Muscle layer of duodenum (tissue), 2 donors: Measurements from ENCODE around the gene SMIM38.

ENCODE experiments used
- H3K27ac ChIP-seq: one replicate; pipeline ENCODE4 v1.7.0; 2013; ENCODE audit warnings: mild to moderate bottlenecking, low read length
- H3K27me3 ChIP-seq: one replicate; pipeline ENCODE4 v1.7.0; 2013; ENCODE audit warnings: low read depth, mild to moderate bottlenecking, control low read depth, low read length
- H3K36me3 ChIP-seq, 2 donors: one replicate each; pipeline ENCODE4 v1.7.0; 2013; ENCODE audit warnings: low read length in 2 of 2, control low read depth in 1 of 2, mild to moderate bottlenecking in 1 of 2; ENCODE audit not compliant: insufficient read depth in 2 of 2, control insufficient read depth in 1 of 2
- H3K4me1 ChIP-seq, 2 donors: one replicate each; pipeline ENCODE4 v1.7.0; 2013; ENCODE audit warnings: low read length in 2 of 2, mild to moderate bottlenecking in 2 of 2, control low read depth in 1 of 2, moderate library complexity in 1 of 2; ENCODE audit not compliant: insufficient read depth in 2 of 2, control insufficient read depth in 1 of 2
- H3K4me3 ChIP-seq, 2 donors: one replicate each; pipeline ENCODE4 v1.7.0; 2013; ENCODE audit warnings: low read length in 2 of 2, low read depth in 1 of 2, mild to moderate bottlenecking in 1 of 2
- H3K9me3 ChIP-seq, 2 donors: one replicate each; pipeline ENCODE4 v1.7.0; 2013; ENCODE audit warnings: low read length in 2 of 2, control low read depth in 1 of 2, mild to moderate bottlenecking in 1 of 2; ENCODE audit not compliant: control insufficient read depth in 1 of 2
- donor health status: healthy.

Gene SMIM38

DNA sequence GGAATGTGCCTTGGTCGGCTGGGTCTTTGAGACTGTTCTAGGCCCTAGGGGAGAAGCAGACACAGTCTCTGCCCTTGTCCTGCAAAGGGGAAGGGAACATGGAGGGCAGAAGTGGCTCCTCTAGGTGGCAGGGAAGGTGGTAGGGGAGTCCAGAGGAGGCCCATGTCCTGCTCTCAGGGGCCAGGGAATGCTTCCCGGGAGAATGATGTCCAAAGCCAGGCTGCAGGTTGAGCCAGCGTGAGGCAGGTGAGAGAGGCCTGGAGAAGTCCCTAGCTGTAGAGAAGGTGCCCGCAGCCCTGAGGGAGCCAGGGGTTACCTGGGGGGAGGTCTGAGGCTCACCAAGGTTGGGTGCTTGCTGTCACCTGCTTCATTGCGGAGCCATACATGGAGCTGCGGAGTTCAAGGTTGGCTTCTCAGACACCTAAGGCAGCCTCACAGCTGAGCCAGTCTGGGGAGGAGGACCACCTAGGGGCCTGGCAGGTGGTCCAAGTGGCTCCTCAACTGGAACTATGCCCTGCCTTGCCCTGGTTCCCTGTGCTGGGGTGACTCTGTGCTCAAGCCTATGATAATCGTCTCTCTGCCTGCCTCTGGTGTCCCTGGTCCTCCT is 46.1 kb downstream of the SMIM38 start:
- no peak overlapping the region for H3K27ac ChIP-seq
- H3K4me3 ChIP-seq = no peak overlapping the region
- H3K4me1 ChIP-seq = no peaks in the 10 kb centered on the region
- H3K9me3 ChIP-seq = no peaks in the 10 kb centered on the region
- H3K27me3 ChIP-seq = no peaks in the 10 kb centered on the region
- no peaks in the 10 kb centered on the region for H3K36me3 ChIP-seq

GRCh38 chr11:69202511-69203221 is 46.9 kb downstream of the SMIM38 start:
- Histone ChIP-seq H3K4me3 (no peak overlapping the region), H3K27ac (no peak overlapping the region), H3K27me3 (no peaks in the 10 kb centered on the region)

GRCh38 chr11:69203381-69203780 is 47.6 kb downstream of the SMIM38 start:
- no peaks in the 10 kb centered on the region for H3K4me1 ChIP-seq
- peaks cover 0 to 3% of the 10 kb centered on the region in 2 donors for H3K9me3 ChIP-seq
- H3K27ac ChIP-seq = no peak overlapping the region
- H3K4me3 ChIP-seq = no peak overlapping the region
- H3K36me3 ChIP-seq = no peaks in the 10 kb centered on the region
- H3K27me3 ChIP-seq = no peaks in the 10 kb centered on the region

More at GRCh38 chr11:69202511-69203221, 46.9 kb downstream of the SMIM38 start:
- no peaks in the 10 kb centered on the region for H3K4me1 ChIP-seq
- no peaks in the 10 kb centered on the region for H3K36me3 ChIP-seq
- no peaks in the 10 kb centered on the region for H3K9me3 ChIP-seq

DNA sequence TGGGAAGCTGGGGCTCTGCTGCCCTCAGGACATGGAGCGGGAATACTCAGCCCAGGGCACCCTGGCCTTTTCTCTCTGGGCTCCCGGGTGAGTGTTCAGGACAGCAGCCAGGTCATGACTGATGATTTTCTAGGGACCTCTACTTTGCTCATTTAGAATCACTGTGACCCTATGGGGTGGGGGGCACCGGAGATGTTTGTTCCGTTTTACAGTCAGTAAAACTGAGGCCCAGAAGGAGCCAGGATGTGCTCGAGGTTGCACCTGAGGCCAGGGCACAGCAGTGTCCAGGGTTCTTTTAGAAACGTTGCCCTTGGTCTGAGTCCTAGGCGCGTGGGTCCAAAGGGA is 48.1 kb downstream of the SMIM38 start:
- Histone ChIP-seq H3K9me3 (peaks cover 0 to 4% of the 10 kb centered on the region in 2 donors), H3K36me3 (no peaks in the 10 kb centered on the region), H3K4me1 (no peaks in the 10 kb centered on the region), H3K27ac (no peak overlapping the region), H3K4me3 (no peak overlapping the region), H3K27me3 (no peaks in the 10 kb centered on the region)

DNA sequence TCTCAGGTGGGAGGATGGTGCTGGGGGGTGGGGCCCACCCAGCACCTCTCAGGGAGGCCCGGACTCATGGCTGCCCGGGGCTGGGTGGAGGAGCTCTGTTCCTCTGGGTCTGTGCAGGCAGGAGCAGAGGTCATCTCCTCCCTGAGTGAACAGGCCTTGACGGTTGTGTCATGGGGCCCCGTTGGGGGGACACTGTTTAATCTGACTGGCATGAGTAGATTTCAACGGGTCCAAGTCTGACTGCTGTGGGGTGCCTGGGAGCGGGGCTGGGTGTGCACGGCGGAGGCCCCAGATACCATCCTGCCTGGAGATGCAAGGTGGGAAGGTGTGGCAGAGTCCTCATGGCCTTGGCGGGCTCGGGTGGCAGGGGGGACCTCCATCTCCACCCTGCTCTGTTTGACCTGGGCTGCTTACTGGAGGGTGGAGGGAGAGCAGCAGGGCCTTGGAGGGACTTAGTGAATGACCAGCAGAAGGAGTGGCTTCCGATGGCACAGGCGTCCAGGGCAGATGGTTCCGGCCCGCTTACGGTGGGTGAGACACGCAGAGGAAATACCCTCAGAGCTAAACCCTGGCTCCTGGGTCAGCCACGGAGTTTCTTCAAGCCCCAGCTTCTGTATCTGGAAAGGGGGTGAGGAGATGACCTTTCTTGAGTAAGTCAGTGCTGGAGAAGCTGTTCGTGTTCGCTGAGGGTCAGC is 48.7 kb downstream of the SMIM38 start:
- H3K27ac ChIP-seq = no peak overlapping the region
- H3K4me3 ChIP-seq = no peak overlapping the region
- H3K27me3 ChIP-seq = no peaks in the 10 kb centered on the region
- H3K4me1 ChIP-seq = no peaks in the 10 kb centered on the region
- H3K36me3 ChIP-seq = no peaks in the 10 kb centered on the region
- H3K9me3 ChIP-seq = peaks cover 0 to 4% of the 10 kb centered on the region in 2 donors

- peaks cover 0 to 4% of the 10 kb centered on the region in 2 donors for H3K9me3 ChIP-seq
- H3K27ac ChIP-seq = no peak overlapping the region
- no peaks in the 10 kb centered on the region for H3K4me1 ChIP-seq
- H3K4me3 ChIP-seq = no peak overlapping the region
- H3K27me3 ChIP-seq = no peaks in the 10 kb centered on the region
- H3K36me3 ChIP-seq = no peaks in the 10 kb centered on the region
Measured at GRCh38 chr11:69204941-69205742, 49.4 kb downstream of the SMIM38 start.
